Stimulated activated CD4-positive, alpha-beta T cell treated with anti-CD3 and anti-CD28 coated beads, Interleukin-1b, Interleukin-23, amount 100 ng/mL, for 24 hours (primary cell): Measurements from ENCODE around the gene ZCCHC9.
"Not testable (repeated sequence)": the region's sequence is repeated elsewhere in the genome, so short reads cannot be mapped to it uniquely, and the experiment has no call there.

Experiments
- DNase-seq, 4 experiments: peaks; one replicate each; pipeline ENCODE4 v3.0.0-alpha.2; 2020; ENCODE audit warnings: low read depth in 4 of 4, low spot score in 1 of 4

ZCCHC9 gene, protein sequence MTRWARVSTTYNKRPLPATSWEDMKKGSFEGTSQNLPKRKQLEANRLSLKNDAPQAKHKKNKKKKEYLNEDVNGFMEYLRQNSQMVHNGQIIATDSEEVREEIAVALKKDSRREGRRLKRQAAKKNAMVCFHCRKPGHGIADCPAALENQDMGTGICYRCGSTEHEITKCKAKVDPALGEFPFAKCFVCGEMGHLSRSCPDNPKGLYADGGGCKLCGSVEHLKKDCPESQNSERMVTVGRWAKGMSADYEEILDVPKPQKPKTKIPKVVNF

DNA sequence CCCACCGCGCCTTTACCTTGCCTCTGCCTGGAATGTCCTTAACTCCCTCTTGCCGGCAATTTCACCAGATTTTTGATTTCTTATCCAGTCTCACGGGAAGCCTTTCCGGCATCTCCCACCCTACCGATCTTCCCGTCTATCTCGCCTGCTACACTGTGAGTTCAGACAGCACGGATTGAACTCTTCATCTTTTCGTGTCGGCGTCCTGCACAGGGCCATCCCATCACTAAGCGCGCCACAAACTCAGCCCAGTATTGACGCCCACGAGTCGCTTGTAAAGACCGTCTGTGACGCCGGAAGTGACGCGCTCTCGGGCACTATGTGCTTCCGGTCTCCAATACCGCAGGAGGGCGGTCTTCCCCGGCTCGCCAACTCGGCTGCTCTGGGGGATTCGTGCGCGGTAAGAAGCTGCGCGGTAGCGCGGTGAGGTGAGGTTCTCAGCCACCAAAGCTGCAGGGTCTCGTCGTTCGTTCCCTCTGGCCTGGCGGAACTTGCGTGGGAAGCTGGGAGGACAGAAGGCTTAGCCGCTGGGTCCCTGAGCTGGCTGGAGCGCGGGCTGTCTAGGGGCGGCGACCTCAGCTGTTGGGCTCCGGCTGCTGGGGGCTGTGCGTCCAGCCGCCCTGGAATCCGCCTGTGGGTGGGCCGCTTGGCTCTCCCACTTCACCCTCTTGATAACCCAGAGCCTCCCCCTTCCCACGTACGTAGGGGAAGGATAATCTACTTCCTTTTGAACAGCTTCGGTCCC, at the start of gene ZCCHC9:
TSS of gene ZCCHC9 (plus strand) at position 317 of the 745 bp plus-strand sequence. CDS start 3,171 bp downstream, outside the sequence.
- peak; percentile 87 to 94 (median 90) for DNase-seq

DNA sequence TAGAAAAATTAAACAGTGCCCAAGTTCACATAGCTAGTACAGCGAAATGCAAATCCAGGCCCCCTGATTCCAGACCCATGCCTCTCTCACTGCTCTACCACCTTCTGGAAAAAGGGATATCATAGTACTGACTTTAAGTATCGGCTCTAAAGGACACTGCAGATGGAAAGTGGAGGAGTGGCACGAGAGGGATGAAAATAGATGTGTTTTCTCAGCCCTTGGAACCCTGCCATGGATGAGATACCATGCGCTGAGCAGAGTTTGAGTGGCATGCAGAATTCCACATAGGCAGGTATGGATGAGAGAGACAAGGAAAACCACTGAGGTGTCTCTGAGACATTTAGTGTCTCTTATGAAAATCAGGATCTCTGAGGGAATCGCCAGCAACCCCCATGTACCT, 49.5 kb upstream of the ZCCHC9 start:
- no peak for DNase-seq

DNA sequence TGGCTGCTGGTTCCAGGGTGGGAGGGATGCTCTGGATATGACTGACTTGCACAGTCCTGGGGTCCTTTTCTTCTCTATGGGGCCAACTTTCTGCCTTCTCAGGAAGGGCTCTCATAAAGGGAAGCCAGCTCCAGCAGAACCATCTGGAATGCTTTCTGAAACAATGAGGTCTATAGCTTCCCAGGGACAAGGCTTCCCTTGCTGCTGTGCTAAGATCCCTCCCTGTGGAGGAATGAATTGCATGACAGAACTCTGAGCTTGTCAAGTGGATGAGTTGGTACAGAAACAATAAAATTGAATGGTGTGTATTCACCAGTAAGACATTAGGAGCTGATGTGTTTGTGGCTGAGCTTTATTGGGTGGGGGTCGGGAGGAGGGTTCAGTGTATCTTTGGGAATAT, 48.5 kb upstream of the ZCCHC9 start:
- no peak for DNase-seq

DNA sequence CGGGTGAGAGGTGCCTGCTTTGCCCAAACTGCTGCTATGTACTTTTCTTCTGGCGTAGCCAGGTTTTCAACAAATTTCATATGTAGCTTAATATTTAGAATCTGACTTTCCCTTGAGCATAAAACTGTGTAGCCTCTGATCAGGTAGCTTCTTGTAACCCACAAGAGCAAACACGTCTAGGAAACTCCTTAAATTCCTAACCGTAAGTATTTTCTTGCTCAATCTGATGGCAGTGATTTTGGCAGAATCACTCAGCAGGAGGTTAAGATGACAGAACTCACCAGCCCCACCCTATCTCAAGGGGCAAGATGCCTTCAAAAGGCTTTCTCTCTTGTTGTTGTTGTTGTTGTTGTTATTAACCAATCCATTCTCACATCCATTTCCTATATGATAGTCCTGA, 47.5 kb upstream of the ZCCHC9 start:
- no peak for DNase-seq

DNA sequence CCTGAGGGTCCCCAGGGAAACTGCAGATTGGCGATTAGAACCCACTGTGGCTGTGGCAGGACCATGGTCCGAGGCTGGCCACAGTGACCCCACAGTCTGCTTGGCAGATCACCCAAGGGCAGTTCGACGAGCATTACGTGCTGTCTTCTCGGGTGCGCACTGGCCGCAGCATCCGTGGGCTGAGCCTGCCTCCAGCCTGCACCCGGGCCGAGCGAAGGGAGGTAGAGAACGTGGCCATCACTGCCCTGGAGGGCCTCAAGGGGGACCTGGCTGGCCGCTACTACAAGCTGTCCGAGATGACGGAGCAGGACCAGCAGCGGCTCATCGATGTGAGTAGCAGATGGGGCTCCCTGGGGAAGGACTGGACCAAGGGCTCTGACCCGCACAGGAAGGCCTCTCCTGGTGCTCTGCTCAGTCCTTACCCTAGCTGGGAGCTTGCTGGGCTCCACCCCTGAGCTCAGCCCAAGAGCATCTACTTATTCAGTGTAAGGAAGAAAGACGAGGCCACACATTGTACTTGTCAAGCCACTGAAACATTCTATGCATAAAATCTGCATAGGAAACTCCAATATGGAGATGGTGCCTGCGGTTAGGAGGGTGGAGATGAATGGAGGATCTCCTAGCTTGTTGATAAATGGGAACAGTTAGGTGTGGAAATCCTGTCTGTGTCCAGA, 46.4 kb upstream of the ZCCHC9 start:
- no peak for DNase-seq

DNA sequence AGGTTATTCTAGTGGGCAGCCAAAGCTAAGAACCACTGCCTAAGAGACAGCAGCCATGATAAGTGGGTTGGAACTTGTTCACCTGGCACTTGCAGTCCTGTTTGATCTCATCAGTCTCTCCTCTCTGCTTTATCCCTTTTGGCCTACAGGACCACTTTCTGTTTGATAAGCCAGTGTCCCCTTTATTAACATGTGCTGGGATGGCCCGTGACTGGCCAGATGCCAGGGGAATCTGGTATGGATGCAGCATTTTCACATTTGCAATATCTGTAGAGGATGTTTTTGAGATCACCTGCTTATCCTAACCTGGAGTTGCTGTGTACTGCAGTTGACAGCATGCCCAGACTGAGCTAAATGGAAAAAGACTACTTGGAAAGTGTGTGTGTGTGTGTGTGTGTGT, 44.6 kb upstream of the ZCCHC9 start:
- no peak for DNase-seq

DNA sequence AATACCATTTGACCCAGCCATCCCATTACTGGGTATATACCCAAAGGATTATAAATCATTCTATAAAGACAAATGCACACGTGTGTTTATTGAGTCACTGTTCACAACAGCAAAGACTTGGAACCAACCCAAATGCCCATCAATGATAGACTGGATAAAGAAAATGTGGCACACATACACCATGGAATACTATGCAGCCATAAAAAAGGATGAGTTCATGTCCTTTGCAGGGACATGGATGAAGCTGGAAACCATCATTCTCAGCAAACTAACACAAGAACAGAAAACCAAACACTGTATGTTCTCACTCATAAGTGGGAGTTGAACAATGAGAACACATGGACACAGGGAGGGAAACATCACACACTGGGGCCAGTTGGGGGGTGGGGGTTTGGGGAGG, 38.6 kb upstream of the ZCCHC9 start:
- DNase-seq, result not testable (repeated sequence)

DNA sequence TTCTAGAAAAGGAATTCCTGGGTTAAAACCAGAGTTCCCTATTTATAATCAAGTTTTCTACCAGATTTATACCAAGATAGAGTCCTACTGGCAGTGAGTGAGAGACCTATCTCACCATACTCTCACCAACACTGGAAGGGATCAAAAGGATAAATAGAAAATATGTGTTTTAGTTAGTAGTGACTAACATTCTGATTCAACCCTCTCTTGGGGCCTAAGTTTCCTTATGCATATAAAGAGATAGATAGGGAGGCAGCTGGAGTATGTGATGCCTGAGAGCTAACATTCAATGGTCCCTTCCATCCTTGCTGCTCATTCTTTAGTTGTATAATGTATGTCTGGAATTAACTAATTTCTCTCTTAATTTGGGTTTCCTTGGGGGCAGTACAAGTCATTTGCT, 36.3 kb upstream of the ZCCHC9 start:
- DNase-seq, result no peak

DNA sequence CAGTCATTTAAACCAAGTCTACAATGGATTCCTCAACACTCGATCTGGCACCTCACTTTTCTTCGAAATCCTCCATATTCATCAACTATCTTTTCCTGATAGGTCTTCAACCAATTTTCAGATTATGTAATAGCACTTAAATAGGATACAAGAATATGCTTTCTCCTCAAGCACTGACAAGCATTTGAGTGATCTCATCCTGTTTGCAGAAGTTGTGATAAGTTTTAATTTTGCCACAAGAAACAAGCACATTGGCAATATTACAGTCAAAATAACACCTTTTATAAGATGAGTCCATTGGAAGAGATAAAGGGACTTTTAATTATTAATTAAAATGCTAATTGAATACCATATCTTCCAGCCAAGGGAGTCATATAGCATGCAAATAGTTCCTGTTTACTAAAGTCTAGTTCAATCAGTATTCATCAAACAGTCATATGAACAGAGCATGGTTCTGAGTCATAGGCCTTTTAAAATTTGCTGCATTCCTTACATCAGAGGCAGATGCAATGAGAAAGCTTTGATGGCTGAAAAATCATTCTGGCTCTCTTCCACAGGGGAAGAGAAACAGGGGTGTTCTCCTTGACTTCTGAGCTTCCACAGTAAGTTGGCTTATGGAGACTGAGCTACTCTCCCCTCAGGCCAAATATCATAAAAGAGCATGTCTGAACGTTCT, 32.7 kb upstream of the ZCCHC9 start:
- no peak for DNase-seq

DNA sequence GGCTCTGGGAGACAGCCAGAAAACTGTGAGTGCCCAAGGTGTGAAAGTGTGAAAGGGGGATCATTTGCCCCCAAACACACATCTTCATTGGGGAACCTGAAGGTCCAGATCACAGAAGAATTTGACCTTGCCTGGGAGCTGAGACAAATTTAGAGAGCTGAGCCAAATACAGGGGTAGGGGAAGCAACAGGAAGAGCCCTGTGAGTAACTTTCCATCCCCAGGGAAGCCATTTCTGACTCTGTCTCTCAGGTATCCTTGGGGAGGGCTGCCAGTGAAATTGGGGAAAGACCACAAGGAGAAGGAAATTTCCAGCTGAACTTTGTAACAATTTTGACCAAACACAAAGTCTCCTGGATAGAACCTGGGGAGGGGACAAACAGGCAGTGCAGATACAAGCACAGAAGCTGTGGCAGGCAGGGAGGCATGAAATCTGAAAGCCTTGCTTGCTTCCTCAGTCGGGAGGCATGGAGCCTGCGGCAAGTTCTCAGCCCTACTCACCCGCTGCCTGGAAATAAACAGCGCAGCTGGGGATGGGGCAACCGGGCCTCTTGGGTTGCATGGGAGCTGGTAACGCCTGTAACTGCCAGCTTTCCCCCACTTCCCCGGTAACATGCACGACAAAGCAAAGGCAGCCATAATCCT, 31.5 kb upstream of the ZCCHC9 start:
- DNase-seq, result no peak

DNA sequence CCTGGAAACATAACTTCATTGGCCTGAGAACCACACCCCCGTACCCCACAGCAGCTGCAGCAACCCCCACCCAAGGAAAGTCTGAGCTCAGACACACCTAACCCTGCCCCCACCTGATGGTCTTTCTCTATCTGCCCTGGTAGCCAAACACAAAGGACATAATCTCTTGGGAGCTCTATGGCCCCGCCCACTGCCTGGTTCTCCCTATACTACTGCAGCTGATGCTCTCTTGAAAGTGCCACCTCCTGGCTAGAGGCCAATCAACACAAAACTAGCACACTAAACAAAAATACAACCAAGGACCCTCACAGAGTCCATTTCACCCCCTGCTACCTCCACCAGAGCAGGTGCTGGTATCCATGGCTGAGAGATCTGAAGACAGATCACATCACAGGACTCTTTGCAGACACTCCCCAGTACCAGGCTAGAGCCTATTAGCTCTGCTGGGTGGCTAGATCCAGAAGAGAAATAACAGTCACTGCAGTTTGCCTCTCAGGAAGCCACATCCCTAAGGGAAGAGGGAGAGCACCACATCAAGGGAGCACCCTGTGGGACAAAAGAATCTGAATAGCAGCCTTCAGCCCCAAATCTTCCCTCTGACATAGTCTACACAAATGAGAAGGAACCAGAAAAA, 30.9 kb upstream of the ZCCHC9 start:
- DNase-seq, result not testable (repeated sequence)

DNA sequence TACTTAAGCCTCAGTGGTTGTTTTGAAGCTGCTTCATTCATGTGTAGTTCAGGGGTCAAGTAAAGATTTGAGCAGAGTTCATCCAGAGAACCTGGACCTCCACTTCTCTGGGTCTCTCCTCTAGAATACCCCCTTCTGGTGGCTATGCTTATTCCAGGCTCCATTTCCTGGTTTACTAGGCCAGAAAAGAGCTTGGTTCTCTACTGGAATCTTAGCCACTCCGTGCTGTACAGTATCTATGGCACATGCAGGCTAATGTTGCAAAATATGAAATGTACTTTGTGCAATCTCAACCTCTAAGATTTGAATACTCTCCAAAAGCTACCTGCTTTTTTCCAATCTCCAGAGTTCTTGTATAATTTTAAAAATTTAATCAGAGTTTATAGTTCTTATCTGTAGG, 17.4 kb upstream of the ZCCHC9 start:
- DNase-seq, result no peak

DNA sequence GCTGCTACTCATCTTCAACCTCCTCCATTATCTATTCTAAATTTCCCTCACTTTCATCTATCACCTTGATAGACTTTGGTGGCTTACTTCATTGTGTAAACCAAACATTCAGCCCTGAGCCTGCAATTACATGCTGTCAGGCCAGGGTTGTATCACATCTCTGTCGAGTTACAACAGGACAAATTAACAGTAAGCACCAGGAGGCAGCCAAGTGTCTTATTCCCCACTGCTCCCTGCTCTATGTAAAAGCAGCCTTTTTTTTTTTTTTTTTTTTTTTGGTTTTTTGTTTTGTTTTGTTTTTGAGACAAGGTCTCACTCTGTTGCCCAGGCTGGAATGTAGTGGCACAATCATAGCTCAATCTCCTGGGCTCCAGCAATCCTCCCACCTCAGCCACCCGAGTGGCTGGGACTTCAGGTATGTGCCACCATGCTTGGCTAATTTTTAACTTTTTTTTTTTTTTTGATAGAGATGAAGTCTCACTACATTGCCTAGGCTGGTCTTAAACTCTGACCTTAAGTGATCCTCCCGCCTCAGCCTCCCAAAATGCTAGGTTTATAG, 15.2 kb upstream of the ZCCHC9 start:
- DNase-seq, result no peak

DNA sequence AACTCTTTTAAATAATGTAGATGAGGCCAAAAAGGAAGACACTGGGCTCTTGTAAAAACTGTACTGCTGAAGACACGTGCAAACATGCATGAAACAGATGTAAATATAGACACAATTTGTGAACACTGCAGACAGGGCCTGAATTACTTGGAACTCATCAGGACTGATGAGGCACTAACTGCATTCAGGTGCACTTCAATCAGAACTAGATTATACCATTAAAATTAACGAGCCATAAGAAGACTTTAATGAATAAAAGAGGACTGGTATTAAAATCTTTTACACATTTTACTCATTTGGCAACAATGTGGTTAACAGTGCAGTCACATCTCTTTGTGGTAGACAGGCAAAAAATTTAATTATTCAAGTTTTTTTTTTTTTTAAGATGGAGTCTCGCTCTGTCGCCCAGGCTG, 13.4 kb upstream of the ZCCHC9 start:
- DNase-seq, result no peak

DNA sequence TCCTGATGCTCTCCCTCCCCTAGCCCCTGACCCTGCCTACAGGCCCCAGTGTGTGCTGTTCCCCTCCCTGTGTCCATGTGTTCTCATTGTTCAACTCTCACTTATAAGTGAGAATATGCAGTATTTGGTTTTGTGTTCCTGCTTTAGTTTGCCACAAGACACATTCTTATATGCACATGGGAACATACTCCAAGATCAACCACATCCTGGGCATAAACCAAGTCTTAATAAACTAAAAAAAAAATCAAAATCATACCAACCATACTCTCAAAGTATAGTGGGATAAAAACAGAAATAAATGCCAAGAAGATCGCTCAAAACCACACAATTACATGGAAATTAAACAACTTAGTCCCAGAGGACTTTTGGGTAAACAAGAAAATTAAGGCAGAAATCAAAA, 11.2 kb upstream of the ZCCHC9 start:
- no peak for DNase-seq

DNA sequence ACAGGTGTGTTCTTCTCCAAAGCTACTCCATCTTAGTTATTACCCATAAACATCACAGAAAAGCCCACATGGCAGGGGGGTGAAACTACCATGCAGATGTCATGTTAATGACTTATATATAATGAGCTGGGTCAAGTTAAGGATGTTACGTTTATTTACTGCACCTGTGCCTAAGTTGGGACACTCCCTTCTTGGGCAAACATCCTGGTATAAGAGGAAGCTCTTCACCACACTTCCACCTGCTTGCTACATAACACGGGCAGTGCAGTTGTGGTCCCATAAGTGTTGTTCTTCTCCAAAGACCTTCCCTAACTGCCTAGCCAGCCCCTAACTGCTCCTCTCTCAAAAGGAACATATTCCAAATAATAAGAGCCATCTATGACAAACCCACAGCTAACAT, 9.3 kb upstream of the ZCCHC9 start:
- no peak for DNase-seq

DNA sequence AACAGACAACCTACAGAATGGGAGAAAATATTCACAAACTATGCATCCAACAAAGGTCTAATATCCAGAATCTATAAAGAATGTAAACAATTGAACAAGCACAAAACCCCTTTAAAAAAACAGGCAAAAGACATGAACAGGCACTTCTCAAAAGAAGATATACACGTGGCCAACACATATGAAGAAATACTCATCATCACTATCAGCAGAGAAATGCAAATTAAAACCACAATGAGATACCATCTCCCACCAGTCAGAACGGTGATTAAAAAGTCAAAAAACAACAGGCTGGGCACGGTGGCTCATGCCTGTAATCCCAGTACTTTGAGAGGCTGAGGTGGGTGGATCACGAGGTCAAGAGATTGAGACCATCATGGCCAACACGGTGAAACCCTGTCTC, 7.4 kb upstream of the ZCCHC9 start:
- DNase-seq, result not testable (repeated sequence)

DNA sequence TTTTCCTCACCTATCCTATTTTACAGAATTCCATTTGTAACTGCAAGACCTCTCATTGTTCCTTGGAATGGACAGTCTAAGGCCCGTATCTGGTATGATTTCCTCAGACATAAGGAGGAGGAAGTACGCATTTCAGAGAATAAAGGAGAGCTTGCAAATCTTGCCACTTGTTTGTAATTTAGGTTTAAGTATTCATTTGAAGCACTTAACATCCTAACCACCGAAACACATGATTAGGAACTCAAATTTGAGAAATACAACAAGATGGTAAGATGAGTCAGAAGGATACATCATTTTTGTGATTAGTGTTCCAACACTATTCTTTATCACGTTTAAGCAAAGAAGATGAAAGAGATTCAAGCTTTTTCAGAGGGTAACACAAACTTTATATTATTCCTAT, 3.9 kb upstream of the ZCCHC9 start:
- DNase-seq, result no peak

DNA sequence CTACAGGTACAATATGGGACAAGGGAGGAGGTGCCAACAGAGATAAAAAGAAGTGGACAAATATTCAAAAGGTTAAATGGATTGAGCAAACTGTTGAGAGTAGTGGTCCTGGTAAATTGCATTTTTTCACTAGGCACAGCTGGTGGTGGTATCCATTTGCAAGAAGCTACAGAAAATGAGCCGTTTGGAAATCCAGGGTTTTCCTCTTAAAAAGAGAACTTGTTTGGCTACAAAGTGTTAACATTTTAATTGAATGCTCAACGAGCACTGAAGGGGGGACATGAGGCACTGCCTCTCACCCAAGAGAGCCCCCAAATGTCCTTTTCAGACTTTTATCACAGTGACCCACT, 491 bp upstream of the ZCCHC9 start:
- DNase-seq, result no peak

DNA sequence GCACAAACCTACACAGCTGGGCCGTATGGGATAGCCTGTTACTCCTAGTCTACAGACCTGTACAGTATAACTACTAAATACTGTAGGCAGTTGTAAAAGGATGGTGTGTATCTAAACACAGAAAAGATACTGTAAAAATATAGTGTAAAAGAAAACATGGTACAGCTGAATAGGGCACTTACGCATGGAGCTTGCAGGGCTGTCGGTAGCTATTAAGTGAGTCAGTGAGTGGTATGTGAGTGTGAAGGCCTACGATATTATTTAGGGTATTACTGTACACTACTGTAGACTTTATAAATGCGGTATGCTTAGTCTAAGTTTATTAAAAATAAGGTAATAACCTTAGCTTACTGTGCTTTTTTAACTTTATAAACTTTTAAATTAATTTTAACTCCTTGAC, 1.2 kb downstream of the ZCCHC9 start:
- no peak for DNase-seq

DNA sequence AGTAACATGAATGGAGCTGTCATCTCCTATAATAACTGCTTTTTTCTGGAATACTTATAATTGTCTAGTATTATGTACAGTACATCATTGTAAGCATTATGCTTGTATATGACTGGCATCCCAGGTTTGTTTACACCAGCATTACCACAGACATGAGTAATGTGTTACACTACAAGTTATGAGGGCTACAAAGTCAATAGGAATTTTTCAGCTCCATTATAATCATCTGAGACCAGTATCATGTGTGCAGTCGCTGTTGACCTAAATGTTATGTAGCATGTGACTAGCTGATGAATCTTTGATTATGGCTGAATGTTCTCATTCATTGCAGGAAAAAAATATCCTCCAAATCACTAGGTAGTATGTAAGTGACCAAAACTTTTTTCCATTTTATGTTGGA, 2.2 kb downstream of the ZCCHC9 start:
- no peak for DNase-seq
